H9 (cell line): ENCODE data around the gene PCDHA12. TPM values are rescaled to one million over a fixed set of nuclear protein-coding genes. Genes with fewer than 3 reads are reported as not detected.

Experiments
- DNase-seq: peaks from one replicate; pipeline ENCODE4 v3.0.0-alpha.2; 2017
- H2AFZ ChIP-seq: one replicate; pipeline ENCODE4 v1.6.1; 2013; ENCODE audit warnings: mild to moderate bottlenecking, low read length, control low read depth, moderate library complexity
- H2AK5ac ChIP-seq: 2 replicates; pipeline ENCODE4 v1.6.1; 2013; ENCODE audit warnings: low read length, control low read depth, mixed read lengths; ENCODE audit not compliant: insufficient read length
- H2BK120ac ChIP-seq: one replicate; pipeline ENCODE4 v1.6.1; 2013; ENCODE audit warnings: low read depth, mild to moderate bottlenecking, low read length, control low read depth, inconsistent platforms; ENCODE audit not compliant: poor library complexity, severe bottlenecking
- H2BK12ac ChIP-seq: 2 replicates; pipeline ENCODE4 v1.6.1; 2013; ENCODE audit warnings: low read length, control low read depth, mixed read lengths, low read depth; ENCODE audit not compliant: insufficient read length
- H2BK15ac ChIP-seq: 2 replicates; pipeline ENCODE4 v1.6.1; 2013; ENCODE audit warnings: low read depth, low read length, control low read depth
- H2BK20ac ChIP-seq: one replicate; pipeline ENCODE4 v1.6.1; 2013; ENCODE audit warnings: low read depth, mild to moderate bottlenecking, low read length, control low read depth, inconsistent platforms; ENCODE audit not compliant: poor library complexity, severe bottlenecking
- H2BK5ac ChIP-seq: 2 replicates; pipeline ENCODE4 v1.6.1; 2013; ENCODE audit warnings: low read length, control low read depth, mixed read lengths; ENCODE audit not compliant: insufficient read length
- H3K14ac ChIP-seq: 2 replicates; pipeline ENCODE4 v1.6.1; 2013; ENCODE audit warnings: low read length, control low read depth; ENCODE audit not compliant: insufficient read depth
- H3K18ac ChIP-seq: 2 replicates; pipeline ENCODE4 v1.6.1; 2013; ENCODE audit warnings: low read depth, mild to moderate bottlenecking, mixed read lengths, low read length, control low read depth; ENCODE audit not compliant: insufficient read length
- H3K23ac ChIP-seq: 2 replicates; pipeline ENCODE4 v1.6.1; 2013; ENCODE audit warnings: low read length, control low read depth, mixed read lengths, low read depth; ENCODE audit not compliant: insufficient read length
- H3K23me2 ChIP-seq: 2 replicates; pipeline ENCODE4 v1.6.1; 2013; ENCODE audit warnings: low read depth, mild to moderate bottlenecking, mixed read lengths, low read length, control low read depth; ENCODE audit not compliant: insufficient read length, poor library complexity, severe bottlenecking
- H3K27ac ChIP-seq: 2 replicates; pipeline ENCODE4 v1.5.1; 2013; ENCODE audit warnings: low read length, control low read depth, mixed read lengths, low read depth; ENCODE audit not compliant: insufficient read length
- H3K27me3 ChIP-seq: 2 replicates; pipeline ENCODE4 v1.6.1; 2013; ENCODE audit warnings: low read length, control low read depth, inconsistent platforms; ENCODE audit not compliant: insufficient read depth
- H3K4ac ChIP-seq: 2 replicates; pipeline ENCODE4 v1.6.1; 2013; ENCODE audit warnings: low read depth, mild to moderate bottlenecking, control low read depth, inconsistent platforms, low read length, moderate library complexity
- H3K4me1 ChIP-seq: 2 replicates; pipeline ENCODE4 v1.6.1; 2013; ENCODE audit warnings: low read length, control low read depth, inconsistent platforms; ENCODE audit not compliant: insufficient read depth
- H3K4me2 ChIP-seq: 2 replicates; pipeline ENCODE4 v1.6.1; 2013; ENCODE audit warnings: low read length, control low read depth, mixed read lengths; ENCODE audit not compliant: insufficient read length, insufficient read depth
- H3K56ac ChIP-seq: 2 replicates; pipeline ENCODE4 v1.6.1; 2013; ENCODE audit warnings: low read depth, mild to moderate bottlenecking, mixed read lengths, low read length, control low read depth; ENCODE audit not compliant: insufficient read length
- H3K79me1 ChIP-seq: 2 replicates; pipeline ENCODE4 v1.6.1; 2013; ENCODE audit warnings: low read depth, mild to moderate bottlenecking, moderate library complexity, low read length, control low read depth, inconsistent platforms; ENCODE audit not compliant: insufficient read depth, poor library complexity, severe bottlenecking
- H3K79me2 ChIP-seq: 2 replicates; pipeline ENCODE4 v1.6.1; 2013; ENCODE audit warnings: low read length, control low read depth, inconsistent platforms; ENCODE audit not compliant: insufficient read depth
- H3K9ac ChIP-seq: 2 replicates; pipeline ENCODE4 v1.6.1; 2013; ENCODE audit warnings: low read length, control low read depth, mixed read lengths; ENCODE audit not compliant: insufficient read length; ENCODE audit errors: extremely low read depth
- H3K9me3 ChIP-seq: one replicate; pipeline ENCODE4 v1.6.1; 2013; ENCODE audit warnings: low read depth, low read length, inconsistent platforms; ENCODE audit not compliant: control insufficient read depth
- H3T11ph ChIP-seq: one replicate; pipeline ENCODE4 v1.6.1; 2013; ENCODE audit warnings: mild to moderate bottlenecking, low read length, control low read depth, inconsistent platforms
- H4K20me1 ChIP-seq: one replicate; pipeline ENCODE4 v1.6.1; 2013; ENCODE audit not compliant: control insufficient read depth, insufficient read length, insufficient read depth
- H4K5ac ChIP-seq: 2 replicates; pipeline ENCODE4 v1.6.1; 2013; ENCODE audit warnings: low read depth, mild to moderate bottlenecking, mixed read lengths, low read length, control low read depth; ENCODE audit not compliant: insufficient read length
- H4K8ac ChIP-seq: replicated peaks from 2 replicates; pipeline ENCODE4 v1.6.1; 2013; ENCODE audit warnings: low read length, control low read depth, mixed read lengths, low read depth; ENCODE audit not compliant: insufficient read length
- H4K91ac ChIP-seq: 2 replicates; pipeline ENCODE4 v1.6.1; 2013; ENCODE audit warnings: low read depth, mild to moderate bottlenecking, moderate library complexity, mixed read lengths, low read length, control low read depth; ENCODE audit not compliant: insufficient read length
- H3K27ac Mint-ChIP-seq, 3 experiments: 2 replicates in 2 of 3; 3 replicates in 1 of 3; pipeline ENCODE4 v1.8.0; 2020 to 2021; ENCODE audit warnings: mixed read lengths in 3 of 3, mild to moderate bottlenecking in 1 of 3, moderate library complexity in 1 of 3
- H3K27me3 Mint-ChIP-seq: 2 replicates; pipeline ENCODE4 v1.8.0; 2021; ENCODE audit warnings: low read depth, mild to moderate bottlenecking, moderate library complexity, mixed read lengths
- H3K36me3 Mint-ChIP-seq, 3 experiments: 2 replicates in 2 of 3; 3 replicates in 1 of 3; pipeline ENCODE4 v1.8.0; 2020 to 2021; ENCODE audit warnings: low read depth in 3 of 3, mixed read lengths in 3 of 3; ENCODE audit not compliant: insufficient read depth in 1 of 3
- H3K4me1 Mint-ChIP-seq, 2 experiments: 2 replicates each; pipeline ENCODE4 v1.8.0; 2020; ENCODE audit warnings: mixed read lengths in 2 of 2
- H3K4me3 Mint-ChIP-seq, 2 experiments: 2 replicates in 1 of 2; 3 replicates in 1 of 2; pipeline ENCODE4 v1.8.0; 2020 to 2021; ENCODE audit warnings: mild to moderate bottlenecking in 2 of 2, mixed read lengths in 2 of 2, moderate library complexity in 1 of 2
- H3K9me3 Mint-ChIP-seq, 2 experiments: 2 replicates in 1 of 2; 3 replicates in 1 of 2; pipeline ENCODE4 v1.8.0; 2020; ENCODE audit warnings: mild to moderate bottlenecking in 2 of 2, mixed read lengths in 2 of 2, moderate library complexity in 1 of 2
- WGBS: extraction: QIAGEN DNeasy Blood & Tissue Kit; methylation state at CpG from one replicate; pipeline ENCODE4 v1.1.7; 2013; ENCODE audit warnings: missing lambda C conversion rate, low lambda C conversion rate, mixed read lengths; ENCODE audit not compliant: insufficient read length; ENCODE audit errors: extremely low coverage; 5-methylcytosine and 5-hydroxymethylcytosine counted together
- total RNA-seq: library from RNA; stranded (reverse); gene quantifications from 2 replicates; pipeline ENCODE4 v1.2.1, GENCODE V29; 2021
- TF ChIP-seq, protein P1 (sequence below): fragments of 200-600 bp; sonication (generic); conservative IDR thresholded peaks from 3 replicates; pipeline ENCODE4 v1.8.0; 2021; ENCODE audit warnings: antibody characterized with exemption, mild to moderate bottlenecking

The PCDHA12 gene
- total RNA-seq, 1 experiment from 2014 or later, result 7.2 TPM

DNA sequence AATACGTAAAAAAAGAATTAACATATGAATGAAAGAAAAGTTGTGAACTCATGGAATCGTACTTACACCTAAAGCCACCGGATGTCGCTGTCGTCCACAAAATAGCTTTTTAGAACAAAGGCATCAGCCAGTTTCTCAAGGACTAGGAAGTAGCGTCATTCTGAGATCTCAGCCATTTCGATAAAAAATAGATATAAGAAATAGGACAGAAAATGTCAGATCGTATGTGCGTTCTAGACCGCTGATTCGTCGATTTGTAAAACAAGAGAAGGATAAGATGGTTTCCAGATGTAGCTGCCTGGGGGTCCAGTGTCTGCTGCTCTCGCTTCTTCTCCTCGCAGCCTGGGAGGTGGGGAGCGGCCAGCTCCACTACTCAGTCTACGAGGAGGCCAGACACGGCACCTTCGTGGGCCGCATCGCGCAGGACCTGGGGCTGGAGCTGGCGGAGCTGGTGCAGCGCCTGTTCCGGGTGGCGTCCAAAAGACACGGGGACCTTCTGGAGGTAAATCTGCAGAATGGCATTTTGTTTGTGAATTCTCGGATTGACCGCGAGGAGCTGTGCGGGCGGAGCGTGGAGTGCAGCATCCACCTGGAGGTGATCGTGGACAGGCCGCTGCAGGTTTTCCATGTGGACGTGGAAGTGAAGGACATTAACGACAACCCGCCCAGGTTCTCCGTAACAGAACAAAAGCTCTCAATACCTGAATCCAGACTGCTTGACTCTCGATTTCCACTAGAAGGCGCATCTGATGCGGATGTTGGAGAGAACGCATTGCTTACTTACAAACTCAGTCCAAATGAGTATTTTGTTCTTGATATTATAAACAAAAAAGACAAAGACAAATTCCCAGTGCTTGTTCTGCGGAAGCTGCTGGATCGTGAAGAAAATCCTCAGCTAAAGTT lies 19.1 kb upstream of the PCDHA12 start, which contains the start of gene PCDHA10:
PCDHA10 (plus strand) TSS at position 126 of the 903 bp plus-strand sequence; CDS start at position 278, 152 bp downstream.
- H2AFZ ChIP-seq, result no peak within 1 kb of the TSS
- DNase-seq, result peak; percentile 60
- H2BK120ac ChIP-seq, result no peak within 1 kb of the TSS
- WGBS, result no CpG with 5 or more reads among the region's 44 CpGs
- H3K23me2 ChIP-seq, result no peaks in the 10 kb centered on the region
- Mint-ChIP-seq H3K4me1 (peaks cover 6 to 13% of the 10 kb centered on the region in 2 experiments; a peak in 3 of 4 replicates), H3K27ac (peak within 1 kb of the TSS in 1 of 3 experiments; percentile 97; a peak in 3 of 7 replicates), H3K4me3 (peak within 1 kb of the TSS; percentile 75 to 92), H3K27me3 (no peaks in the 10 kb centered on the region), H3K9me3 (peaks cover 19 to 30% of the 10 kb centered on the region in 2 experiments), H3K36me3 (peaks cover 19 to 37% (median 20%) of the 10 kb centered on the region in 3 experiments)
- no peak within 1 kb of the TSS for H3T11ph ChIP-seq
- no peaks in the 10 kb centered on the region for H3K27me3 ChIP-seq
- H3K18ac ChIP-seq, result peak within 1 kb of the TSS; percentile 45
- no peak within 1 kb of the TSS for H4K8ac ChIP-seq
- no peak within 1 kb of the TSS for H2BK15ac ChIP-seq
- no peaks in the 10 kb centered on the region for H3K9me3 ChIP-seq
- no peak within 1 kb of the TSS for H2AK5ac ChIP-seq
- H3K79me1 ChIP-seq, result no peaks in the 10 kb centered on the region
- no peak within 1 kb of the TSS for H2BK5ac ChIP-seq
- no peak within 1 kb of the TSS for H3K4ac ChIP-seq
- no peak within 1 kb of the TSS for H3K23ac ChIP-seq
- H4K20me1 ChIP-seq, result no peaks in the 10 kb centered on the region
- peak within 1 kb of the TSS; percentile 46 for H3K4me2 ChIP-seq
- no peaks in the 10 kb centered on the region for H3K79me2 ChIP-seq
- no peaks in the 10 kb centered on the region for H3K4me1 ChIP-seq
- peak within 1 kb of the TSS; percentile 86; the same call in 1 of the 2 replicates for H3K14ac ChIP-seq
- no peak within 1 kb of the TSS for H4K5ac ChIP-seq
- H3K9ac ChIP-seq, result peak within 1 kb of the TSS; percentile 72
- no peak within 1 kb of the TSS for H2BK20ac ChIP-seq
- TF ChIP-seq, protein P1, sequence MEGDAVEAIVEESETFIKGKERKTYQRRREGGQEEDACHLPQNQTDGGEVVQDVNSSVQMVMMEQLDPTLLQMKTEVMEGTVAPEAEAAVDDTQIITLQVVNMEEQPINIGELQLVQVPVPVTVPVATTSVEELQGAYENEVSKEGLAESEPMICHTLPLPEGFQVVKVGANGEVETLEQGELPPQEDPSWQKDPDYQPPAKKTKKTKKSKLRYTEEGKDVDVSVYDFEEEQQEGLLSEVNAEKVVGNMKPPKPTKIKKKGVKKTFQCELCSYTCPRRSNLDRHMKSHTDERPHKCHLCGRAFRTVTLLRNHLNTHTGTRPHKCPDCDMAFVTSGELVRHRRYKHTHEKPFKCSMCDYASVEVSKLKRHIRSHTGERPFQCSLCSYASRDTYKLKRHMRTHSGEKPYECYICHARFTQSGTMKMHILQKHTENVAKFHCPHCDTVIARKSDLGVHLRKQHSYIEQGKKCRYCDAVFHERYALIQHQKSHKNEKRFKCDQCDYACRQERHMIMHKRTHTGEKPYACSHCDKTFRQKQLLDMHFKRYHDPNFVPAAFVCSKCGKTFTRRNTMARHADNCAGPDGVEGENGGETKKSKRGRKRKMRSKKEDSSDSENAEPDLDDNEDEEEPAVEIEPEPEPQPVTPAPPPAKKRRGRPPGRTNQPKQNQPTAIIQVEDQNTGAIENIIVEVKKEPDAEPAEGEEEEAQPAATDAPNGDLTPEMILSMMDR, result peak; percentile 77
- H3K56ac ChIP-seq, result no peak within 1 kb of the TSS
- H2BK12ac ChIP-seq, result no peak within 1 kb of the TSS
- no peak within 1 kb of the TSS for H3K27ac ChIP-seq
- no peak within 1 kb of the TSS for H4K91ac ChIP-seq
